ENCODE results near the gene RPS6KA4. TPM values are rescaled to one million over a fixed set of nuclear protein-coding genes. Genes with fewer than 3 reads are reported as not detected.

The RPS6KA4 gene
- total RNA-seq, 2 experiments from 2014 or later = 7.3 to 9.2 TPM

GRCh38 chr11:64364911-64365310 is 5.9 kb downstream of the RPS6KA4 start:
- ATAC-seq (ENCODE audit: poor library complexity) (no peak), DNase-seq (no peak)
- ChIA-PET POLR2A (no interaction called here), CTCF (no interaction called here)
- H3K4me3 Mint-ChIP-seq = no peak overlapping the region
- peaks cover 6% of the 10 kb centered on the region for H3K4me1 Mint-ChIP-seq (ENCODE audit: low read depth)
- Histone ChIP-seq H3K4me3 (ENCODE audit: low read length) (no peak overlapping the region), H3K27me3 (ENCODE audit: control insufficient read depth in 1 of 2, insufficient read depth in 2 of 2, low read length in 2 of 2) (no peaks in the 10 kb centered on the region), H3K36me3 (ENCODE audit: insufficient read depth, low read length) (peaks cover 75% of the 10 kb centered on the region), H3K27ac (ENCODE audit: low read depth in 1 of 2, low read length in 2 of 2) (no peak overlapping the region), H3K9me3 (ENCODE audit: control insufficient read depth in 1 of 2, insufficient read depth in 1 of 2, low read length in 2 of 2) (no peaks in the 10 kb centered on the region), H3K4me1 (ENCODE audit: insufficient read depth, low read length) (peaks cover 9% of the 10 kb centered on the region)
- intact Hi-C loops (cut with DNase I, micrococcal nuclease) = loop anchor here in 1 of 2 experiments (10.0 kb wide), 1 partner anchor 290 kb away; no protein-coding TSS in a partner anchor
- TF ChIP-seq CTCF (IDR thresholded peaks at IDR 0.05) = no peak
- peaks cover 61% of the 10 kb centered on the region for H3K36me3 Mint-ChIP-seq (ENCODE audit: low read depth)
- no peak overlapping the region for H3K27ac Mint-ChIP-seq
- no peaks in the 10 kb centered on the region for H3K27me3 Mint-ChIP-seq
- H3K9me3 Mint-ChIP-seq = no peaks in the 10 kb centered on the region

- H3K27ac Mint-ChIP-seq = no peak overlapping the region
- Histone ChIP-seq H3K27me3 (ENCODE audit: control insufficient read depth in 1 of 2, insufficient read depth in 2 of 2, low read length in 2 of 2) (no peaks in the 10 kb centered on the region), H3K4me1 (ENCODE audit: insufficient read depth, low read length) (no peaks in the 10 kb centered on the region), H3K4me3 (ENCODE audit: low read length) (no peak overlapping the region), H3K36me3 (ENCODE audit: insufficient read depth, low read length) (peaks cover 67% of the 10 kb centered on the region), H3K9me3 (ENCODE audit: control insufficient read depth in 1 of 2, insufficient read depth in 1 of 2, low read length in 2 of 2) (no peaks in the 10 kb centered on the region), H3K27ac (ENCODE audit: low read depth in 1 of 2, low read length in 2 of 2) (no peak overlapping the region)
- H3K4me3 Mint-ChIP-seq = no peak overlapping the region
- ATAC-seq (ENCODE audit: poor library complexity) (no peak), DNase-seq (no peak)
- CTCF ChIA-PET = interaction anchor here (1.2 kb wide), 1 partner anchor 24 kb away, joined by 4 read pairs; no protein-coding TSS in a partner anchor
- intact Hi-C loops (cut with DNase I, micrococcal nuclease) = loop anchor here in 1 of 2 experiments (10.0 kb wide), 1 partner anchor 288 kb away; no protein-coding TSS in a partner anchor
- POLR2A ChIA-PET = no interaction called here
- peaks cover 55% of the 10 kb centered on the region for H3K36me3 Mint-ChIP-seq (ENCODE audit: low read depth)
- no peak for TF ChIP-seq CTCF (IDR thresholded peaks at IDR 0.05)
- no peaks in the 10 kb centered on the region for H3K27me3 Mint-ChIP-seq
- H3K4me1 Mint-ChIP-seq (ENCODE audit: low read depth) = no peaks in the 10 kb centered on the region
- no peaks in the 10 kb centered on the region for H3K9me3 Mint-ChIP-seq
Measured at GRCh38 chr11:64366751-64367150, 7.8 kb downstream of the RPS6KA4 start.

GRCh38 chr11:64367931-64368672 is 9.1 kb downstream of the RPS6KA4 start:
- ChIA-PET POLR2A (no interaction called here), CTCF (no interaction called here)
- no peaks in the 10 kb centered on the region for H3K9me3 ChIP-seq (ENCODE audit: control insufficient read depth in 1 of 2, insufficient read depth in 1 of 2, low read length in 2 of 2)
- H3K4me3 ChIP-seq (ENCODE audit: low read length) = no peak overlapping the region
- DNase-seq (no peak), ATAC-seq (ENCODE audit: poor library complexity) (no peak)
- Mint-ChIP-seq H3K4me3 (no peak overlapping the region), H3K36me3 (ENCODE audit: low read depth) (peaks cover 42% of the 10 kb centered on the region), H3K27me3 (no peaks in the 10 kb centered on the region), H3K9me3 (no peaks in the 10 kb centered on the region), H3K27ac (no peak overlapping the region), H3K4me1 (ENCODE audit: low read depth) (no peaks in the 10 kb centered on the region)
- TF ChIP-seq CTCF (IDR thresholded peaks at IDR 0.05) = no peak
- H3K27ac ChIP-seq (ENCODE audit: low read depth in 1 of 2, low read length in 2 of 2) = no peak overlapping the region
- H3K36me3 ChIP-seq (ENCODE audit: insufficient read depth, low read length) = peaks cover 55% of the 10 kb centered on the region
- H3K27me3 ChIP-seq (ENCODE audit: control insufficient read depth in 1 of 2, insufficient read depth in 2 of 2, low read length in 2 of 2) = no peaks in the 10 kb centered on the region
- intact Hi-C loops (cut with DNase I, micrococcal nuclease) = loop anchor here in 1 of 2 experiments (10.0 kb wide), 1 partner anchor 287 kb away; no protein-coding TSS in a partner anchor
- peaks cover under 1% of the 10 kb centered on the region for H3K4me1 ChIP-seq (ENCODE audit: insufficient read depth, low read length)
